Activated CD8-positive, alpha-beta T cell treated with anti-CD3 and anti-CD28 coated beads for 36 hours (primary cell): ENCODE data around the gene C20orf144. TPM values are rescaled to one million over a fixed set of nuclear protein-coding genes. Genes with fewer than 3 reads are reported as not detected.

Experiments
- ATAC-seq: fragments of 200-7000 bp; cut with Tn5 transposase; one replicate; pipeline ENCODE4 v1.10.0; 2021; ENCODE audit warnings: mild to moderate bottlenecking, moderate library complexity
- CTCF ChIA-PET: fragments of 350-600 bp; sonication (Branson Sonifier 250); formaldehyde crosslinking; loops from one replicate; lab custom pipeline; 2021; ENCODE audit warnings: antibody characterized with exemption; lab: Charles Lee
- POLR2A ChIA-PET: fragments of 350-600 bp; sonication (Branson Sonifier 250); formaldehyde crosslinking; loops from one replicate; lab custom pipeline; 2021; ENCODE audit warnings: antibody characterized with exemption; lab: Charles Lee
- DNase-seq: peaks from one replicate; pipeline ENCODE4 v3.0.0-alpha.2; 2020
- H3K27ac Mint-ChIP-seq: one replicate; pipeline ENCODE4 v1.8.0; 2021; ENCODE audit warnings: mild to moderate bottlenecking, mixed read lengths
- H3K27me3 Mint-ChIP-seq: one replicate; pipeline ENCODE4 v1.8.0; 2021; ENCODE audit warnings: mixed read lengths
- H3K36me3 Mint-ChIP-seq: one replicate; pipeline ENCODE4 v1.8.0; 2021; ENCODE audit warnings: low read depth, mixed read lengths
- H3K4me1 Mint-ChIP-seq: one replicate; pipeline ENCODE4 v1.8.0; 2021; ENCODE audit warnings: low read depth, mixed read lengths
- H3K4me3 Mint-ChIP-seq: one replicate; pipeline ENCODE4 v1.8.0; 2021; ENCODE audit warnings: mild to moderate bottlenecking, moderate library complexity, mixed read lengths
- H3K9me3 Mint-ChIP-seq: one replicate; pipeline ENCODE4 v1.8.0; 2021; ENCODE audit warnings: mixed read lengths
- intact Hi-C: fragments of 100-400 bp; cut with micrococcal nuclease; formaldehyde crosslinking; loops from one replicate; pipeline ENCODE4 v1.10.0; 2022
- total RNA-seq, 2 experiments: library from RNA; stranded (reverse); gene quantifications; one replicate each; pipeline ENCODE4 v1.2.3, GENCODE V29; 2021
- TF ChIP-seq, protein P1 (sequence below): fragments of 200-600 bp; IDR thresholded peaks from one replicate; pipeline ENCODE4 v1.8.0; 2022; ENCODE audit warnings: antibody characterized with exemption, mild to moderate bottlenecking

The C20orf144 gene
- total RNA-seq, 2 experiments from 2014 or later, result 0.29 to 0.36 TPM

GRCh38 chr20:33667245-33667675 is 5.1 kb downstream of the C20orf144 start:
- ATAC-seq, result peak; percentile 3
- CTCF ChIA-PET, result interaction anchor here (0.6 to 5.3 kb wide), 31 partner anchors 8 to 446 kb away, joined by 3 to 71 read pairs (median 5); partner anchors contain the start of genes CBFA2T2, CDK5RAP1, PXMP4 and SNTA1
- H3K36me3 Mint-ChIP-seq, result peaks cover 10% of the 10 kb centered on the region
- TF ChIP-seq, protein P1, sequence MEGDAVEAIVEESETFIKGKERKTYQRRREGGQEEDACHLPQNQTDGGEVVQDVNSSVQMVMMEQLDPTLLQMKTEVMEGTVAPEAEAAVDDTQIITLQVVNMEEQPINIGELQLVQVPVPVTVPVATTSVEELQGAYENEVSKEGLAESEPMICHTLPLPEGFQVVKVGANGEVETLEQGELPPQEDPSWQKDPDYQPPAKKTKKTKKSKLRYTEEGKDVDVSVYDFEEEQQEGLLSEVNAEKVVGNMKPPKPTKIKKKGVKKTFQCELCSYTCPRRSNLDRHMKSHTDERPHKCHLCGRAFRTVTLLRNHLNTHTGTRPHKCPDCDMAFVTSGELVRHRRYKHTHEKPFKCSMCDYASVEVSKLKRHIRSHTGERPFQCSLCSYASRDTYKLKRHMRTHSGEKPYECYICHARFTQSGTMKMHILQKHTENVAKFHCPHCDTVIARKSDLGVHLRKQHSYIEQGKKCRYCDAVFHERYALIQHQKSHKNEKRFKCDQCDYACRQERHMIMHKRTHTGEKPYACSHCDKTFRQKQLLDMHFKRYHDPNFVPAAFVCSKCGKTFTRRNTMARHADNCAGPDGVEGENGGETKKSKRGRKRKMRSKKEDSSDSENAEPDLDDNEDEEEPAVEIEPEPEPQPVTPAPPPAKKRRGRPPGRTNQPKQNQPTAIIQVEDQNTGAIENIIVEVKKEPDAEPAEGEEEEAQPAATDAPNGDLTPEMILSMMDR, result no peak
- no peaks in the 10 kb centered on the region for H3K27me3 Mint-ChIP-seq
- DNase-seq, result peak; percentile 56
- POLR2A ChIA-PET, result interaction anchor here (0.8 to 15.4 kb wide), 13 partner anchors 10 to 251 kb away, joined by 3 to 262 read pairs (median 4); partner anchors contain the start of genes NECAB3, PXMP4, SNTA1 and ZNF341
- peaks cover 37% of the 10 kb centered on the region for H3K4me1 Mint-ChIP-seq
- peak overlapping the region; percentile 83 for H3K4me3 Mint-ChIP-seq
- peak overlapping the region; percentile 84 for H3K27ac Mint-ChIP-seq
- H3K9me3 Mint-ChIP-seq, result no peaks in the 10 kb centered on the region
- intact Hi-C loops, result loop anchor here (5.0 kb wide), 2 partner anchors 65 to 210 kb away; partner anchors contain the start of gene ZNF341

DNA sequence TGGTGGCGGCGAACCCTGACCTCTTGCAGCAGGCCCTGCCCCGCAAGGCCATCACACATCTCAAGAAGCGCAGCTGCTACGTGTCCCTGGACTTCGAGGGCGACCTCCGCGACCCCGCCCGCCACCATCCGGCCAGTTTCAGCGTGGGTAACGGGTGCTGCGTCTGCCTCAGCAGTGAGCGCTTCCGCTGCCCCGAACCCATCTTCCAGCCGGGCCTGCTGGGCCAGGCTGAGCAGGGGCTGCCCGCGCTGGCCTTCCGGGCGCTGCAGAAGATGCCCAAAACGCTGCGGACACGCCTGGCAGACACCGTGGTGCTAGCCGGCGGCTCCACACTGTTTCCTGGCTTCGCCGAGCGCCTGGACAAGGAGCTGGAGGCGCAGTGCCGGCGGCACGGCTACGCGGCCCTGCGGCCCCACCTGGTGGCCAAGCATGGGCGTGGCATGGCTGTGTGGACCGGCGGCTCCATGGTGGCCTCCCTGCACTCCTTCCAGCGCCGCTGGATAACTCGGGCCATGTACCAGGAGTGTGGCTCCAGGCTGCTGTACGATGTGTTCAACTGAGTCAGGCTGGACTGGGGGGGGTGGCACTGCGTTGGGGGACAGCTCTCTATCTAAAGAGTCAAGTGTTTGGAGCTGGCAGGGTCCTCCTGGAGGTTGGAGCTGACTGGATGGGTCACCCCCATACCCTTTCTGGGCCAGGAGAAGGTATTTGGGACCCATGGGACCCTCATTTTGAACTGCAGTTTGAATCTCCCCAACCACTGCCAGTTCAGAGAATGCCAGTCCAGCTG is 5.7 kb downstream of the C20orf144 start:
- CTCF ChIA-PET, result interaction anchor here (0.6 to 5.3 kb wide), 36 partner anchors 7 to 445 kb away, joined by 3 to 71 read pairs (median 5); partner anchors contain the start of genes CBFA2T2, CDK5RAP1, PXMP4 and SNTA1
- peak; percentile 82 for DNase-seq
- peak overlapping the region; percentile 83 for H3K4me3 Mint-ChIP-seq
- intact Hi-C loops, result loop anchor here (5.0 kb wide), 2 partner anchors 64 to 211 kb away; partner anchors contain the start of gene ZNF341
- H3K4me1 Mint-ChIP-seq, result peaks cover 32% of the 10 kb centered on the region
- POLR2A ChIA-PET, result interaction anchor here (0.7 to 15.4 kb wide), 16 partner anchors 10 to 252 kb away, joined by 3 to 262 read pairs (median 3); partner anchors contain the start of genes NECAB3, PXMP4, SNTA1 and ZNF341
- TF ChIP-seq, protein P1, result peak; percentile 86
- peak overlapping the region; percentile 84 for H3K27ac Mint-ChIP-seq
- no peaks in the 10 kb centered on the region for H3K9me3 Mint-ChIP-seq
- peaks cover 10% of the 10 kb centered on the region for H3K36me3 Mint-ChIP-seq
- ATAC-seq, result peak; percentile 63
- H3K27me3 Mint-ChIP-seq, result no peaks in the 10 kb centered on the region

DNA sequence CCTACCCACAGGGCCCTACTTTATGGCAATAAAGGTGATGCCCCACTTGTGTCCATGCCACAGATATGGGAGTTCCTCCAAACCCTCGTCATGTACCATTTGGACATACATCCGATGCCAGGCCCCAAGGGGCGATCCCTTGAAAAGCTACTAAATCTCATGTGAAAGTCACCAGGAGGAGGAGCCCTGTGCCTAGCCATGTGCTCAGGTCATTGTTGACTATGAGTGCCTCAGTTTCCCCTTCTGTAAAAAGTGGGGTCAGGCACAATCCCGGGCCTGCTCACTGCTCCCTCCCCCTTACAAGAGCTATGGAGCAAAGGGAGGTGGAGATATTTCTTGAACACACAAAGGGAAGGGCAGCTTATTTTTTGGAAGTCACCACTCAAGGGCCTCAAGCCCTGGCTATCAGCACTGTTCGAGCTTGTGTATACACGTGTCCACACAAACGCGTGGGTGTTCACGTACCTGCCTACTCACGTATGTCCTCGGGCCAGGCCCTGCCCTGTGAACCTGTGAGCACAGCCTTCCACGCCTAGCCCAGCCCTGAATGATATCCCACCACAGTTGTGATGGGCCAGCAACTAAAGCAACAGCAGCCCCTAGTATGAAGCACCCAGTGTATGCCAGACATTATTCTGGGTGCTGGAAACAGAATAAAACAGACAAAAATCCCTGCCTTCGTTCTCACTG is 6.5 kb downstream of the C20orf144 start:
- TF ChIP-seq, protein P1, result no peak
- Mint-ChIP-seq H3K36me3 (peaks cover 10% of the 10 kb centered on the region), H3K4me3 (peak overlapping the region; percentile 83), H3K27ac (peak overlapping the region; percentile 84), H3K9me3 (no peaks in the 10 kb centered on the region), H3K27me3 (no peaks in the 10 kb centered on the region), H3K4me1 (peaks cover 35% of the 10 kb centered on the region)
- intact Hi-C loops, result loop anchor here (5.0 kb wide), 2 partner anchors 64 to 211 kb away; partner anchors contain the start of gene ZNF341
- ATAC-seq (no peak), DNase-seq (no peak)
- ChIA-PET CTCF (interaction anchor here (0.6 to 5.3 kb wide), 28 partner anchors 10 to 267 kb away, joined by 3 to 71 read pairs (median 6); partner anchors contain the start of genes CBFA2T2, CDK5RAP1, PXMP4 and SNTA1), POLR2A (interaction anchor here (0.7 to 15.4 kb wide), 9 partner anchors 11 to 252 kb away, joined by 3 to 262 read pairs (median 3); partner anchors contain the start of genes NECAB3 and ZNF341)

- intact Hi-C loops, result loop anchor here (5.0 kb wide), 2 partner anchors 63 to 212 kb away; partner anchors contain the start of gene ZNF341
- peaks cover 10% of the 10 kb centered on the region for H3K36me3 Mint-ChIP-seq
- no peaks in the 10 kb centered on the region for H3K9me3 Mint-ChIP-seq
- H3K27me3 Mint-ChIP-seq, result no peaks in the 10 kb centered on the region
- no peak overlapping the region for H3K27ac Mint-ChIP-seq
- TF ChIP-seq, protein P1, result no peak
- H3K4me1 Mint-ChIP-seq, result peaks cover 37% of the 10 kb centered on the region
- ATAC-seq (no peak), DNase-seq (no peak)
- CTCF ChIA-PET, result interaction anchor here (1.0 to 5.3 kb wide), 8 partner anchors 11 to 268 kb away, joined by 3 to 71 read pairs (median 23); partner anchors contain the start of genes CDK5RAP1, SNTA1 and ZNF341
- POLR2A ChIA-PET, result interaction anchor here (1.5 to 15.4 kb wide), 2 partner anchors 11 to 63 kb away, joined by 4 to 262 read pairs; partner anchors contain the start of genes NECAB3 and ZNF341
- H3K4me3 Mint-ChIP-seq, result peak overlapping the region; percentile 83
These were observed 7.1 kb downstream of the C20orf144 start for GRCh38 chr20:33669224-33669623.
